Esophagus squamous epithelium (tissue), 4 donors: ENCODE data around the gene ARL4C.

Experiments
- POLR2A ChIP-seq, 4 donors: fragments of 450-650 bp; IDR thresholded peaks; one replicate each; pipeline ENCODE4 v1.6.1; 2017; ENCODE audit warnings: antibody characterized with exemption in 4 of 4, mild to moderate bottlenecking in 4 of 4, moderate library complexity in 3 of 4
- TF ChIP-seq, protein P1 (sequence below), 6 experiments: fragments of 450-650 bp in 4 of 6; fragments of 200-600 bp in 2 of 6; sonication (generic) in 2 of 6; IDR thresholded peaks; one replicate each; pipeline ENCODE4 v1.5.1; 2016 to 2019; ENCODE audit warnings: antibody characterized with exemption in 6 of 6, mild to moderate bottlenecking in 4 of 6, moderate library complexity in 4 of 6

DNA sequence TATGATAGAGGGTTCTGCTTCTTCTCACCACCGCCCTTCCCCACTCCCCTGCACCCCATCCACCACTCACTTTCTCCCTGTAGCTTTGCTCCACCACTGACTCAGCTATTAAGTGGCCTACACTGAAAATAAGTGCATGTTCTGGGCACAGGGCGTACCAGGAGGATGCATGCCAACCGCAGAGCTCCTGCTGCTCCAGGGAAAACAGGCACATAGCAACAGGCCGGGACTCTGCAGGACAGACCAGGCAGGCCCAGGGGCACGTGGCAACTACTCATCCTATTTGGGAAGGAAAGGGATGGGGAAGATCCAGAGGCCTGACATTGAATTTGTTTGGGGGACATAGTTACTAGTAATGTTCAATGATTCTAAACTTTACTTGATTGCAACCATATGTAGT, 28.4 kb downstream of the ARL4C start:
- TF ChIP-seq, protein P1, sequence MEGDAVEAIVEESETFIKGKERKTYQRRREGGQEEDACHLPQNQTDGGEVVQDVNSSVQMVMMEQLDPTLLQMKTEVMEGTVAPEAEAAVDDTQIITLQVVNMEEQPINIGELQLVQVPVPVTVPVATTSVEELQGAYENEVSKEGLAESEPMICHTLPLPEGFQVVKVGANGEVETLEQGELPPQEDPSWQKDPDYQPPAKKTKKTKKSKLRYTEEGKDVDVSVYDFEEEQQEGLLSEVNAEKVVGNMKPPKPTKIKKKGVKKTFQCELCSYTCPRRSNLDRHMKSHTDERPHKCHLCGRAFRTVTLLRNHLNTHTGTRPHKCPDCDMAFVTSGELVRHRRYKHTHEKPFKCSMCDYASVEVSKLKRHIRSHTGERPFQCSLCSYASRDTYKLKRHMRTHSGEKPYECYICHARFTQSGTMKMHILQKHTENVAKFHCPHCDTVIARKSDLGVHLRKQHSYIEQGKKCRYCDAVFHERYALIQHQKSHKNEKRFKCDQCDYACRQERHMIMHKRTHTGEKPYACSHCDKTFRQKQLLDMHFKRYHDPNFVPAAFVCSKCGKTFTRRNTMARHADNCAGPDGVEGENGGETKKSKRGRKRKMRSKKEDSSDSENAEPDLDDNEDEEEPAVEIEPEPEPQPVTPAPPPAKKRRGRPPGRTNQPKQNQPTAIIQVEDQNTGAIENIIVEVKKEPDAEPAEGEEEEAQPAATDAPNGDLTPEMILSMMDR (IDR thresholded peaks at IDR 0.05) = no peak
- TF ChIP-seq POLR2A (IDR thresholded peaks at IDR 0.05) = no peak
